HepG2 (cell line): ENCODE measurements around the gene PELI3. TPM values are rescaled to one million over a fixed set of nuclear protein-coding genes. Genes with fewer than 3 reads are reported as not detected.
A peak's percentile ranks its signal among the peaks of the same experiment; 100 is the strongest.

Experiments used
- ARNT ChIP-seq: fragments of 450-650 bp; IDR thresholded peaks from 2 replicates; pipeline ENCODE4 v1.6.1; 2017
- CC2D1A ChIP-seq: sonication (generic); formaldehyde crosslinking; IDR thresholded peaks from 2 replicates; pipeline ENCODE4 v1.8.1; 2023; ENCODE audit warnings: mild to moderate bottlenecking, missing genetic modification reagents
- CHD4 ChIP-seq: fragments of 200-600 bp; sonication (generic); IDR thresholded peaks from 2 replicates; pipeline ENCODE4 v1.7.0; 2017; ENCODE audit warnings: mild to moderate bottlenecking, low read length, borderline replicate concordance
- GMEB2 ChIP-seq: IDR thresholded peaks from 2 replicates; pipeline ENCODE4 v1.6.1; 2016; ENCODE audit warnings: missing biosample characterization, missing genetic modification reagents, low read depth
- IKZF5 ChIP-seq: IDR thresholded peaks from 2 replicates; pipeline ENCODE4 v1.6.1; 2018; ENCODE audit warnings: missing genetic modification reagents, mild to moderate bottlenecking, missing compliant biosample characterization
- KDM2A ChIP-seq: sonication (generic); formaldehyde crosslinking; IDR thresholded peaks from 2 replicates; pipeline ENCODE4 v1.4.0; 2020; ENCODE audit warnings: low read depth, missing genetic modification reagents, borderline replicate concordance
- KMT2B ChIP-seq: IDR thresholded peaks from 2 replicates; pipeline ENCODE4 v1.6.1; 2016; ENCODE audit warnings: missing genetic modification reagents, missing compliant biosample characterization
- MAX ChIP-seq: IDR thresholded peaks from 2 replicates; pipeline ENCODE4 v1.6.1; 2012; ENCODE audit warnings: inconsistent platforms
- PREB ChIP-seq: sonication (generic); formaldehyde crosslinking; IDR thresholded peaks from 2 replicates; pipeline ENCODE4 v1.4.0; 2020; ENCODE audit warnings: missing genetic modification reagents
- SRSF1 ChIP-seq: fragments of 200-400 bp; formaldehyde crosslinking; optimal IDR thresholded peaks from 2 replicates; pipeline ENCODE3; 2017; ENCODE audit warnings: mild to moderate bottlenecking, low read depth, low read length, moderate library complexity
- TCF7L2 ChIP-seq: IDR thresholded peaks from 2 replicates; pipeline ENCODE4 v1.6.1; 2011; ENCODE audit warnings: mild to moderate bottlenecking, low read depth, low read length, moderate library complexity
- THRA ChIP-seq: sonication (generic); formaldehyde crosslinking; IDR thresholded peaks from 2 replicates; pipeline ENCODE4 v1.4.0; 2020; ENCODE audit warnings: missing genetic modification reagents, borderline replicate concordance
- ZBTB10 ChIP-seq: sonication (generic); formaldehyde crosslinking; IDR thresholded peaks from 2 replicates; pipeline ENCODE4 v1.4.0; 2020; ENCODE audit warnings: missing genetic modification reagents, borderline replicate concordance
- ZBTB42 ChIP-seq: sonication (generic); formaldehyde crosslinking; IDR thresholded peaks from 2 replicates; pipeline ENCODE4 v1.5.0; 2020; ENCODE audit warnings: mild to moderate bottlenecking, missing genetic modification reagents
- ZMAT5 ChIP-seq: sonication (generic); formaldehyde crosslinking; IDR thresholded peaks from 2 replicates; pipeline ENCODE4 v1.5.0; 2020; ENCODE audit warnings: mild to moderate bottlenecking, low read depth, missing genetic modification reagents, borderline replicate concordance
- ZNF343 ChIP-seq: sonication (generic); formaldehyde crosslinking; IDR thresholded peaks from 2 replicates; pipeline ENCODE4 v1.4.0; 2020; ENCODE audit warnings: mild to moderate bottlenecking, missing genetic modification reagents
- ZNF441 ChIP-seq: sonication (generic); formaldehyde crosslinking; IDR thresholded peaks from 2 replicates; pipeline ENCODE4 v1.7.0; 2021; ENCODE audit warnings: missing genetic modification reagents, borderline replicate concordance
- ZNF615 ChIP-seq: sonication (generic); formaldehyde crosslinking; IDR thresholded peaks from 2 replicates; pipeline ENCODE4 v1.5.0; 2020; ENCODE audit warnings: mild to moderate bottlenecking, missing genetic modification reagents, borderline replicate concordance
- ZNF747 ChIP-seq: sonication (generic); formaldehyde crosslinking; IDR thresholded peaks from 2 replicates; pipeline ENCODE4 v1.8.1; 2023; ENCODE audit warnings: missing genetic modification reagents, mild to moderate bottlenecking, borderline replicate concordance
- ZNF816 ChIP-seq: sonication (generic); formaldehyde crosslinking; IDR thresholded peaks from 2 replicates; pipeline ENCODE4 v1.8.0; 2022; ENCODE audit warnings: missing genetic modification reagents, mild to moderate bottlenecking, borderline replicate concordance
- ZNF878 ChIP-seq: sonication (generic); formaldehyde crosslinking; IDR thresholded peaks from 2 replicates; pipeline ENCODE4 v1.8.1; 2023; ENCODE audit warnings: mild to moderate bottlenecking, missing genetic modification reagents, moderate library complexity
- polyA plus RNA-seq, 8 experiments: library from polyadenylated mRNA; depleted of rRNA in 3 of 8; stranded (reverse) in 7 of 8; unstranded in 1 of 8; fragments of >200 nt; fragmentation: Illumina TruSeq in 4 of 8; extraction: Trizol in 4 of 8; gene quantifications; 2 replicates each; pipeline versions ENCODE4 v1.2.1 to v1.2.3, GENCODE V29; 2011 to 2016; ENCODE audit warnings: low read depth in 4 of 8, missing spikeins in 1 of 8, mixed read lengths in 1 of 8; ENCODE audit not compliant: insufficient read depth in 1 of 8
- total RNA-seq, 5 experiments: library from RNA; depleted of rRNA; stranded (reverse); fragments of >200 nt; fragmentation: Illumina TruSeq; extraction: Trizol; gene quantifications; 2 replicates each; pipeline ENCODE4 v1.2.3, GENCODE V29; 2016; ENCODE audit warnings: low read depth in 1 of 5

The PELI3 gene
- total and polyA plus RNA-seq, 2 of the 13 experiments (the other 11 are each of a cell fraction or from before 2014, with no cell fraction given), result 2.0 to 4.0 TPM

- TF ChIP-seq ZNF441 (CRISPR knock-in tag), result peak; percentile 100
- peak; percentile 100 for TF ChIP-seq IKZF5 (CRISPR knock-in tag)
- peak; percentile 100 for TF ChIP-seq ZNF878 (CRISPR knock-in tag)
- peak; percentile 100 for TF ChIP-seq KMT2B (CRISPR knock-in tag)
- peak; percentile 100 for TF ChIP-seq KDM2A (CRISPR knock-in tag)
- TF ChIP-seq ZNF615 (CRISPR knock-in tag), result peak; percentile 100
- TF ChIP-seq SRSF1, result peak; percentile 87
- TF ChIP-seq TCF7L2, result no peak
- peak; percentile 100 for TF ChIP-seq ZMAT5 (CRISPR knock-in tag)
- peak; percentile 100 for TF ChIP-seq ZNF816 (CRISPR knock-in tag)
- no peak for TF ChIP-seq CHD4
- peak; percentile 100 for TF ChIP-seq ZNF343 (CRISPR knock-in tag)
- TF ChIP-seq ZNF747 (CRISPR knock-in tag), result peak; percentile 100
- TF ChIP-seq ZBTB42 (CRISPR knock-in tag), result peak; percentile 100
- no peak for TF ChIP-seq ARNT
- TF ChIP-seq THRA, result peak; percentile 100
- peak; percentile 95 for TF ChIP-seq GMEB2 (CRISPR knock-in tag)
- peak; percentile 100 for TF ChIP-seq ZBTB10 (CRISPR knock-in tag)
- peak; percentile 100 for TF ChIP-seq CC2D1A (CRISPR knock-in tag)
- peak; percentile 94 for TF ChIP-seq MAX
- peak; percentile 100 for TF ChIP-seq PREB
Measured at GRCh38 chr11:66421492-66422205, 45.1 kb upstream of the PELI3 start (continued).
